Peyer's patch (tissue), 4 donors: Measurements from ENCODE around the gene ZNF148. TPM values are rescaled to one million over a fixed set of nuclear protein-coding genes. Genes with fewer than 3 reads are reported as not detected.
A peak's percentile ranks its signal among the peaks of the same experiment; 100 is the strongest.

Experiments used
- DNase-seq, 3 donors: peaks; one replicate each; pipeline ENCODE4 v3.0.0-alpha.2; 2017 to 2019
- H3K27ac ChIP-seq, 4 donors: fragments of 200-600 bp; sonication (generic); one replicate each; pipeline ENCODE4 v1.5.1; 2016 to 2019
- H3K27me3 ChIP-seq, 2 donors: fragments of 200-600 bp; sonication (generic); one replicate each; pipeline ENCODE4 v1.5.1; 2019
- H3K36me3 ChIP-seq, 3 donors: fragments of 200-600 bp; sonication (generic); one replicate each; pipeline ENCODE4 v1.5.1; 2016 to 2019
- H3K4me1 ChIP-seq, 4 donors: fragments of 200-600 bp; sonication (generic); one replicate each; pipeline ENCODE4 v1.5.1; 2016 to 2019
- H3K4me3 ChIP-seq, 4 donors: fragments of 200-600 bp; sonication (generic); 1 replicate in 3 of 4; 2 replicates in 1 of 4; pipeline ENCODE4 v1.5.1; 2016 to 2019; ENCODE audit warnings: mild to moderate bottlenecking in 1 of 4
- H3K9me3 ChIP-seq, 4 donors: fragments of 200-600 bp; sonication (generic); one replicate each; pipeline ENCODE4 v1.5.1; 2016 to 2019; ENCODE audit warnings: mild to moderate bottlenecking in 1 of 4
- POLR2A ChIP-seq, 2 donors: fragments of 450-650 bp; IDR thresholded peaks; one replicate each; pipeline ENCODE4 v1.5.1; 2017; ENCODE audit warnings: antibody characterized with exemption in 2 of 2, mild to moderate bottlenecking in 2 of 2, moderate library complexity in 2 of 2
- total RNA-seq, 4 donors: library from RNA; depleted of rRNA; stranded (reverse); fragments of >200 nt; gene quantifications; one replicate each; pipeline ENCODE4 v1.1.0, GENCODE V29; 2016
- TF ChIP-seq, protein P1 (sequence below), 6 experiments: fragments of 450-650 bp in 4 of 6; fragments of 200-600 bp in 2 of 6; sonication (generic) in 1 of 6; IDR thresholded peaks; one replicate each; pipeline ENCODE4 v1.5.1; 2017 to 2019; ENCODE audit warnings: antibody characterized with exemption in 6 of 6, mild to moderate bottlenecking in 3 of 6, moderate library complexity in 1 of 6

ZNF148 gene
- total RNA-seq, 4 donors from 2014 or later: 17.7 to 48.7 (median 24.7) TPM

- TF ChIP-seq, protein P1, sequence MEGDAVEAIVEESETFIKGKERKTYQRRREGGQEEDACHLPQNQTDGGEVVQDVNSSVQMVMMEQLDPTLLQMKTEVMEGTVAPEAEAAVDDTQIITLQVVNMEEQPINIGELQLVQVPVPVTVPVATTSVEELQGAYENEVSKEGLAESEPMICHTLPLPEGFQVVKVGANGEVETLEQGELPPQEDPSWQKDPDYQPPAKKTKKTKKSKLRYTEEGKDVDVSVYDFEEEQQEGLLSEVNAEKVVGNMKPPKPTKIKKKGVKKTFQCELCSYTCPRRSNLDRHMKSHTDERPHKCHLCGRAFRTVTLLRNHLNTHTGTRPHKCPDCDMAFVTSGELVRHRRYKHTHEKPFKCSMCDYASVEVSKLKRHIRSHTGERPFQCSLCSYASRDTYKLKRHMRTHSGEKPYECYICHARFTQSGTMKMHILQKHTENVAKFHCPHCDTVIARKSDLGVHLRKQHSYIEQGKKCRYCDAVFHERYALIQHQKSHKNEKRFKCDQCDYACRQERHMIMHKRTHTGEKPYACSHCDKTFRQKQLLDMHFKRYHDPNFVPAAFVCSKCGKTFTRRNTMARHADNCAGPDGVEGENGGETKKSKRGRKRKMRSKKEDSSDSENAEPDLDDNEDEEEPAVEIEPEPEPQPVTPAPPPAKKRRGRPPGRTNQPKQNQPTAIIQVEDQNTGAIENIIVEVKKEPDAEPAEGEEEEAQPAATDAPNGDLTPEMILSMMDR (IDR thresholded peaks at IDR 0.05): no peak
- TF ChIP-seq POLR2A (IDR thresholded peaks at IDR 0.05): no peak
- Histone ChIP-seq H3K36me3 (no peaks in the 10 kb centered on the region), H3K4me3 (no peak overlapping the region), H3K9me3 (no peaks in the 10 kb centered on the region), H3K27me3 (no peaks in the 10 kb centered on the region), H3K4me1 (peaks cover 0 to under 1% (median 0%) of the 10 kb centered on the region in 4 donors), H3K27ac (no peak overlapping the region)
- DNase-seq: no peak
Observed at GRCh38 chr3:125381314-125381713, 6.2 kb upstream of the ZNF148 start.

DNA sequence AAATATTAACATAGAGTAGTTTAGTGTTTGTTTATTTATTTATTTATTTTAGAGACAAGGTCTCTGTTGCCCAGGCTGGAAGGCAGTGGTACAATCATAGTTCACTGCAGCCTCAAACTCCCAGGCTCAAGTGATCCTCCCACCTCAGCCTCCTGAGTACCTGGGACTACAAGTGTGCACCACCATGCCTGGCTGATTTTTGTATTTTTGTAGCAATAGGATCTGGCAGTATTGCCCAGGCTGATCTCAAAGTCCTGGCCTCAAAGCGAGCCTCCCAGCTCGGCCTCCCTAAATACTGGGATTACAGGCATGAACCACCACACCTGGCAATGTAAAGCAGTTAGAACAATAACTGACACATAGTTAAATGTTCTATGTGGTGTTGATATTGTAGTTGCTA lies 4.4 kb upstream of the ZNF148 start:
- H3K4me3 ChIP-seq: no peak overlapping the region
- no peak for DNase-seq
- H3K27ac ChIP-seq: no peak overlapping the region
- no peaks in the 10 kb centered on the region for H3K9me3 ChIP-seq
- no peaks in the 10 kb centered on the region for H3K36me3 ChIP-seq
- peaks cover 0 to 3% (median 0%) of the 10 kb centered on the region in 4 donors for H3K4me1 ChIP-seq
- TF ChIP-seq POLR2A (IDR thresholded peaks at IDR 0.05): no peak
- TF ChIP-seq, protein P1 (IDR thresholded peaks at IDR 0.05): no peak
- no peaks in the 10 kb centered on the region for H3K27me3 ChIP-seq

DNA sequence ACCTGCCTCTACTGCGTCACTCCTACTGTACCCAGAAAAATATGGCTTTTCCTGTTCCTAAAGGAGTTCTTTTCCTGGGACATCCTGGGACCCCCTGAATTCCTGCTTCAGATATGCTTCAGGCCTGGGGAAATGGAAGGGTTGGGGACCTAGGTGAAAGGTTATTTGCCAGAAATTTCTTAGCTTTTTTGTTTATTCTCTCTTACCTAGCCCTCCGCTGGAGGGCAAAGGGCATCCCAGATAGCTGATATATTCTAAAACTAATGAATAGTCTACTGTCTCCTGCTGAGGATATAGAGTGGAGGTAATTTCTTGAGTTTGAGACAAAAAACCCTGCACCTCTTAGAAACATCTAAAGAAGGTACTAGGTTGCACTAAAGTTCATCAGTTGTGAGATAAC lies 3.6 kb upstream of the ZNF148 start:
- H3K4me1 ChIP-seq: peaks cover 0 to 8% (median 2%) of the 10 kb centered on the region in 4 donors
- no peaks in the 10 kb centered on the region for H3K9me3 ChIP-seq
- TF ChIP-seq, protein P1 (IDR thresholded peaks at IDR 0.05): no peak
- no peak for TF ChIP-seq POLR2A (IDR thresholded peaks at IDR 0.05)
- DNase-seq: no peak
- H3K36me3 ChIP-seq: no peaks in the 10 kb centered on the region
- no peak overlapping the region for H3K27ac ChIP-seq
- H3K27me3 ChIP-seq: no peaks in the 10 kb centered on the region
- no peak overlapping the region for H3K4me3 ChIP-seq

DNA sequence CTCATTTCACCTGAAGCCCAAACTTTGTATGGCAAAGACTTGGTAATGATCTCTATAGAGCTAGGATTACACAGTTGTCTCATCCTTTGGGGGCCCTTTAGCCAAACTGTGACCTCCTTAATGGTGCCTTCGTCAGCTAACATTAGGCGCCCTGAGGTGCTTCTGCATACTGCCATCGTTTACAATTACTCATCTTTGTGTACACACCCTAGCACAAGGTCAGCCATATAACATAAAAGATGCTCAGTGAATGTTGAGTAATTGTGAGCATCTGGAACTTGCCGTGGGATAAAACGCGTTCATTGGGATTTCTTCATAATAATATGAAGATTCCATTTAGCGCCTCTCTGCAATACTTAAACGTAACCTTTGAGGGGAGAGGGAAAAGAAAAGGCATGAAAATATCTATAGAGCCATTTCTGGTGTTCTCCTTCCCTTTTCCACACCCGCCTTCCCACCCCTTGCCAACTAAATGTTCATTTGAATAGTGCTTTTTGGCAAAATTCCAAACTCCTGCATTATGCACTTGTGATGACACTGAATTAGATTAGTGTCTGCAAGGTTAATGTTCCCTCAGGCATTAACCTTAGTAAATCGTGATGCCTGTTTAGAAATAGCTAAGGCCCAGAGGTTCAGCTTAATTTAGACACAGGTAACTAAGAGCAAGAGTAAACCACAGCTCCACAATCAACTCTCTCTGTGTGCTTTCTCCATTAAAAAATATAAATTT lies 990 bp upstream of the ZNF148 start:
- H3K27me3 ChIP-seq: no peaks in the 10 kb centered on the region
- no peak for TF ChIP-seq POLR2A (IDR thresholded peaks at IDR 0.05)
- TF ChIP-seq, protein P1 (IDR thresholded peaks at IDR 0.05): no peak
- peaks cover 0 to 13% (median 5%) of the 10 kb centered on the region in 4 donors for H3K4me1 ChIP-seq
- H3K4me3 ChIP-seq: peak overlapping the region; percentile 66 to 98 (median 92)
- no peaks in the 10 kb centered on the region for H3K9me3 ChIP-seq
- no peak for DNase-seq
- no peaks in the 10 kb centered on the region for H3K36me3 ChIP-seq
- H3K27ac ChIP-seq: peak overlapping the region; percentile 90 to 95 (median 92)

DNA sequence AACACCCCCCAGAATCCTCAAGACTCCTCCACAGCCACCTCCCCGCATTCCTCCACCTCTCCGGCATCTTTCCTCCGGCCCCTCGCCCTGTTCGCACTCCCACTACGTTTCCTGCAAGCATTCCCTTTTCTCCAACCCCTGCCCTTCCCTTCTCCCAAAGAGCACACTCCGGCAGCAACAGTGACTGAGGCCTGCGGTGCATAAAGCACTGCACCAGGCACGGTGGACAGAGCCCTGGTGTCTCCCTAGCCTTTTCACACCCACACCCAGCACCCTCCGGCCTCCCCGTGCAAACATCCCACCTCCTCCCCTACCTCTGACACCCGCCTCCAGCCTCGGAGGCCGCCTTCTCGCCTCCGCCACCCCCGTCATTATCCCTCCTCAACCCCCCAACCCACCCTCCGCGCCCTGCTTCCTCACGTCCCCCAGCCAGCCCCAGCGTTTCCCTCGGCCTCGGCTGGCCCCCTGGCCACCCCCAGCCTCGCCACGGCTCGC lies 577 bp downstream of the ZNF148 start:
- DNase-seq: peak; percentile 16 to 63 (median 59)
- Histone ChIP-seq H3K4me3 (peak overlapping the region; percentile 66 to 98 (median 92)), H3K9me3 (no peaks in the 10 kb centered on the region), H3K36me3 (no peaks in the 10 kb centered on the region), H3K27me3 (no peaks in the 10 kb centered on the region), H3K4me1 (peaks cover 0 to 13% (median 5%) of the 10 kb centered on the region in 4 donors), H3K27ac (peak overlapping the region; percentile 90 to 95 (median 92))
- no peak for TF ChIP-seq POLR2A (IDR thresholded peaks at IDR 0.05)
- TF ChIP-seq, protein P1 (IDR thresholded peaks at IDR 0.05): no peak
